Esophagus squamous epithelium (tissue), 5 donors: ENCODE data around the gene DNMT3L. TPM values are rescaled to one million over a fixed set of nuclear protein-coding genes. Genes with fewer than 3 reads are reported as not detected.

Experiments
- DNase-seq: peaks from one replicate; lab custom pipeline; 2025; lab: John Stamatoyannopoulos, UW
- H3K27ac ChIP-seq, 4 donors: fragments of 200-600 bp; sonication (generic); one replicate each; pipeline ENCODE4 v1.5.1; 2016 to 2019; ENCODE audit warnings: mild to moderate bottlenecking in 1 of 4
- H3K27me3 ChIP-seq, 4 donors: fragments of 200-600 bp; sonication (generic); 1 replicate in 3 of 4; 2 replicates in 1 of 4; pipeline versions ENCODE4 v1.5.1 to v1.6.0; 2017 to 2021; ENCODE audit warnings: antibody characterized with exemption in 1 of 4
- H3K36me3 ChIP-seq, 3 donors: fragments of 200-600 bp; sonication (generic); one replicate each; pipeline ENCODE4 v1.5.1; 2016 to 2019
- H3K4me1 ChIP-seq, 3 donors: fragments of 200-600 bp; sonication (generic); one replicate each; pipeline ENCODE4 v1.5.1; 2017 to 2019
- H3K4me3 ChIP-seq, 4 donors: fragments of 200-600 bp; sonication (generic); 1 replicate in 3 of 4; 2 replicates in 1 of 4; pipeline ENCODE4 v1.5.1; 2016 to 2019; ENCODE audit warnings: mild to moderate bottlenecking in 2 of 4, moderate library complexity in 1 of 4
- H3K9me3 ChIP-seq, 3 donors: fragments of 200-600 bp; sonication (generic); one replicate each; pipeline ENCODE4 v1.5.1; 2016 to 2019
- POLR2A ChIP-seq, 4 donors: fragments of 450-650 bp; IDR thresholded peaks; one replicate each; pipeline ENCODE4 v1.6.1; 2017; ENCODE audit warnings: antibody characterized with exemption in 4 of 4, mild to moderate bottlenecking in 4 of 4, moderate library complexity in 3 of 4
- WGBS, 2 donors: methylation state at CpG; one replicate each; pipeline ENCODE4 v1.1.5; 2018; 5-methylcytosine and 5-hydroxymethylcytosine counted together
- intact Hi-C: fragments of 100-400 bp; cut with DNase I; formaldehyde crosslinking; loops from one replicate; pipeline ENCODE4 v1.15.0; 2022
- total RNA-seq, 4 donors: library from RNA; depleted of rRNA; stranded (reverse); fragments of >200 nt; gene quantifications; one replicate each; pipeline ENCODE4 v1.1.0, GENCODE V29; 2016
- TF ChIP-seq, protein P1 (sequence below), 6 experiments: fragments of 450-650 bp in 4 of 6; fragments of 200-600 bp in 2 of 6; sonication (generic) in 2 of 6; IDR thresholded peaks; one replicate each; pipeline ENCODE4 v1.5.1; 2016 to 2019; ENCODE audit warnings: antibody characterized with exemption in 6 of 6, mild to moderate bottlenecking in 4 of 6, moderate library complexity in 4 of 6
- donor health status: DM: yes; HTN: yes; CAD: no.

DNMT3L gene
- total RNA-seq, 4 donors from 2014 or later, result not detected

DNA sequence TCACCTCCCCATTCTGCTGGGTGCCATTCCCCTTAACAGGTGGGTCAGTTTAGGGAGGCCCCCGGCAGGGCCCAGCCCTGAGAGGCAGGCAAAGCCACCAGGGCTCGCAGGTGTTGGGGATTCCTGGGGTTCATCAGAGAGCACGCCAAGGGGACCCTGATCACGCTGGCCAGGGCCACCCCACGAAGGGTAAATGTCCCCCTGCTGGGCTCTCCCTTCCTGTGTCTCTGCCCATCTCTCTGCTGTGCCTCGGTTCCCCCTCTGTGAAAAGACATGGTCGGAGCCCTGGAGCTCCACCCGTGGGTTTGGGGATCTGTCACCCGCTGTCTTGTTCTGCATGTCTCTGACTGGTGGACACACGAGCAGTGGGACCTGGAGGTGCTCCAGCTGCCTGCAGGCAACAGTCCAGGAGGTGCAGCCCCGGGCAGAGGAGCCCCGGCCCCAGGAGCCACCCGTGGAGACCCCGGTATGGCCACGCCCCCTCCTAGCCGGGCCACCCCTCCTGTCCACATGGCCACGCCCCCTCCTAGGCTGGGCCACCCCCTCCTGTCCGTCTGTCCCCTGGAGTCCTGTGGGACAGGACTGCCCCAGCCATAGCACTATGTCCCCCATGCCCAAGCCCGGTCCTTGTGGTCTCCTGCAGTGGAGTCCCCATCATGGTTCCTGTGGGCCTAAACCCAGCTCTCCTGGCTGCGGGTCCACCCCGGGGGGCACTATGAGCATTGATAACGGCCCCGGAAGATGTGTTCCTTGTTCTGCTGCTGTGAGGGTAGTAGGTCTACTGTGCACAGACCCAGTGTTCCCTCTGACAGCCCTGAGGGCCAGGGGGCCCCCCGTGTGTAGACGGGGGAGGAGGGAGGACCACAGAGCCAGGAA is 30.5 kb upstream of the DNMT3L start:
- Histone ChIP-seq H3K4me3 (no peak overlapping the region), H3K4me1 (peaks cover 0 to 18% (median 10%) of the 10 kb centered on the region in 3 donors), H3K9me3 (no peaks in the 10 kb centered on the region), H3K27me3 (peaks cover 0 to 86% (median 0%) of the 10 kb centered on the region in 4 donors), H3K36me3 (no peaks in the 10 kb centered on the region), H3K27ac (no peak overlapping the region)
- no peak for DNase-seq
- no peak for TF ChIP-seq POLR2A (IDR thresholded peaks at IDR 0.05)
- TF ChIP-seq, protein P1, sequence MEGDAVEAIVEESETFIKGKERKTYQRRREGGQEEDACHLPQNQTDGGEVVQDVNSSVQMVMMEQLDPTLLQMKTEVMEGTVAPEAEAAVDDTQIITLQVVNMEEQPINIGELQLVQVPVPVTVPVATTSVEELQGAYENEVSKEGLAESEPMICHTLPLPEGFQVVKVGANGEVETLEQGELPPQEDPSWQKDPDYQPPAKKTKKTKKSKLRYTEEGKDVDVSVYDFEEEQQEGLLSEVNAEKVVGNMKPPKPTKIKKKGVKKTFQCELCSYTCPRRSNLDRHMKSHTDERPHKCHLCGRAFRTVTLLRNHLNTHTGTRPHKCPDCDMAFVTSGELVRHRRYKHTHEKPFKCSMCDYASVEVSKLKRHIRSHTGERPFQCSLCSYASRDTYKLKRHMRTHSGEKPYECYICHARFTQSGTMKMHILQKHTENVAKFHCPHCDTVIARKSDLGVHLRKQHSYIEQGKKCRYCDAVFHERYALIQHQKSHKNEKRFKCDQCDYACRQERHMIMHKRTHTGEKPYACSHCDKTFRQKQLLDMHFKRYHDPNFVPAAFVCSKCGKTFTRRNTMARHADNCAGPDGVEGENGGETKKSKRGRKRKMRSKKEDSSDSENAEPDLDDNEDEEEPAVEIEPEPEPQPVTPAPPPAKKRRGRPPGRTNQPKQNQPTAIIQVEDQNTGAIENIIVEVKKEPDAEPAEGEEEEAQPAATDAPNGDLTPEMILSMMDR (IDR thresholded peaks at IDR 0.05), result no peak
- 54 to 55% methylated on average over 7 to 11 of the region's 25 CpGs for WGBS, 2 donors
- intact Hi-C loops, result no loop called here

GRCh38 chr21:44291078-44291935 is 29.6 kb upstream of the DNMT3L start:
- Histone ChIP-seq H3K27me3 (peaks cover 0 to 86% (median 0%) of the 10 kb centered on the region in 4 donors), H3K27ac (no peak overlapping the region), H3K36me3 (no peaks in the 10 kb centered on the region), H3K4me3 (no peak overlapping the region), H3K9me3 (no peaks in the 10 kb centered on the region), H3K4me1 (peaks cover 0 to 16% (median 10%) of the 10 kb centered on the region in 3 donors)
- TF ChIP-seq, protein P1 (IDR thresholded peaks at IDR 0.05), result no peak
- no peak for TF ChIP-seq POLR2A (IDR thresholded peaks at IDR 0.05)
- WGBS, 2 donors, result 72% methylated on average over 6 of the region's 33 CpGs; no CpG with 5 or more reads in 1 of the 2 donors
- intact Hi-C loops, result no loop called here
- no peak for DNase-seq

- Histone ChIP-seq H3K27ac (no peak overlapping the region), H3K4me3 (no peak overlapping the region), H3K36me3 (no peaks in the 10 kb centered on the region), H3K27me3 (peaks cover 0 to 86% (median 3%) of the 10 kb centered on the region in 4 donors), H3K9me3 (no peaks in the 10 kb centered on the region), H3K4me1 (peaks cover 0 to 21% (median 14%) of the 10 kb centered on the region in 3 donors)
- 88% methylated on average over 5 of the region's 16 CpGs; no CpG with 5 or more reads in 1 of the 2 donors for WGBS, 2 donors
- no peak for TF ChIP-seq POLR2A (IDR thresholded peaks at IDR 0.05)
- TF ChIP-seq, protein P1 (IDR thresholded peaks at IDR 0.05), result no peak
- intact Hi-C loops, result no loop called here
- no peak for DNase-seq
These were observed 28.8 kb upstream of the DNMT3L start for GRCh38 chr21:44290327-44291077.

GRCh38 chr21:44289381-44290010 is 27.8 kb upstream of the DNMT3L start:
- intact Hi-C loops, result no loop called here
- DNase-seq, result no peak
- Histone ChIP-seq H3K4me3 (no peak overlapping the region), H3K36me3 (no peaks in the 10 kb centered on the region), H3K27me3 (peaks cover 0 to 86% (median 3%) of the 10 kb centered on the region in 4 donors), H3K9me3 (no peaks in the 10 kb centered on the region), H3K27ac (no peak overlapping the region), H3K4me1 (peaks cover 0 to 15% (median 5%) of the 10 kb centered on the region in 3 donors)
- no peak for TF ChIP-seq POLR2A (IDR thresholded peaks at IDR 0.05)
- TF ChIP-seq, protein P1 (IDR thresholded peaks at IDR 0.05), result no peak
- WGBS, 2 donors, result no CpG with 5 or more reads among the region's 24 CpGs
